Activated CD4-positive, alpha-beta T cell treated with anti-CD3 and anti-CD28 coated beads for 36 hours (primary cell): Measurements from ENCODE around the gene ABLIM1. TPM values are rescaled to one million over a fixed set of nuclear protein-coding genes. Genes with fewer than 3 reads are reported as not detected.

Experiments used
- ATAC-seq: fragments of 200-7000 bp; cut with Tn5 transposase; one replicate; pipeline ENCODE4 v1.10.0; 2021; ENCODE audit warnings: mild to moderate bottlenecking, moderate library complexity
- CTCF ChIA-PET: fragments of 350-600 bp; sonication (Branson Sonifier 250); formaldehyde crosslinking; loops from one replicate; lab custom pipeline; 2021; ENCODE audit warnings: antibody characterized with exemption; lab: Charles Lee
- POLR2A ChIA-PET: fragments of 350-600 bp; sonication (Branson Sonifier 250); formaldehyde crosslinking; loops from one replicate; lab custom pipeline; 2021; ENCODE audit warnings: antibody characterized with exemption, inconsistent platforms; lab: Charles Lee
- DNase-seq: peaks from one replicate; pipeline ENCODE4 v3.0.0-alpha.2; 2020
- H3K27ac Mint-ChIP-seq: one replicate; pipeline ENCODE4 v1.8.0; 2021; ENCODE audit warnings: mixed read lengths
- H3K27me3 Mint-ChIP-seq: one replicate; pipeline ENCODE4 v1.8.0; 2021; ENCODE audit warnings: mixed read lengths
- H3K36me3 Mint-ChIP-seq: one replicate; pipeline ENCODE4 v1.8.0; 2021; ENCODE audit warnings: low read depth, mixed read lengths
- H3K4me1 Mint-ChIP-seq: one replicate; pipeline ENCODE4 v1.8.0; 2021; ENCODE audit warnings: mixed read lengths
- H3K4me3 Mint-ChIP-seq: one replicate; pipeline ENCODE4 v1.8.0; 2021; ENCODE audit warnings: mild to moderate bottlenecking, moderate library complexity, mixed read lengths
- H3K9me3 Mint-ChIP-seq: one replicate; pipeline ENCODE4 v1.8.0; 2021; ENCODE audit warnings: low read depth, mixed read lengths
- intact Hi-C, 2 experiments: fragments of 100-400 bp; cut with DNase I in 1 of 2; cut with micrococcal nuclease in 1 of 2; formaldehyde crosslinking; loops; one replicate each; pipeline versions ENCODE4 v1.14.2 to v1.15.1; 2022 to 2024; cut with DNase I, micrococcal nuclease
- total RNA-seq, 2 experiments: library from RNA; stranded (reverse); gene quantifications; one replicate each; pipeline ENCODE4 v1.2.3, GENCODE V29; 2021

ABLIM1 gene
- total RNA-seq, 2 experiments from 2014 or later, result 152 to 166 TPM

DNA sequence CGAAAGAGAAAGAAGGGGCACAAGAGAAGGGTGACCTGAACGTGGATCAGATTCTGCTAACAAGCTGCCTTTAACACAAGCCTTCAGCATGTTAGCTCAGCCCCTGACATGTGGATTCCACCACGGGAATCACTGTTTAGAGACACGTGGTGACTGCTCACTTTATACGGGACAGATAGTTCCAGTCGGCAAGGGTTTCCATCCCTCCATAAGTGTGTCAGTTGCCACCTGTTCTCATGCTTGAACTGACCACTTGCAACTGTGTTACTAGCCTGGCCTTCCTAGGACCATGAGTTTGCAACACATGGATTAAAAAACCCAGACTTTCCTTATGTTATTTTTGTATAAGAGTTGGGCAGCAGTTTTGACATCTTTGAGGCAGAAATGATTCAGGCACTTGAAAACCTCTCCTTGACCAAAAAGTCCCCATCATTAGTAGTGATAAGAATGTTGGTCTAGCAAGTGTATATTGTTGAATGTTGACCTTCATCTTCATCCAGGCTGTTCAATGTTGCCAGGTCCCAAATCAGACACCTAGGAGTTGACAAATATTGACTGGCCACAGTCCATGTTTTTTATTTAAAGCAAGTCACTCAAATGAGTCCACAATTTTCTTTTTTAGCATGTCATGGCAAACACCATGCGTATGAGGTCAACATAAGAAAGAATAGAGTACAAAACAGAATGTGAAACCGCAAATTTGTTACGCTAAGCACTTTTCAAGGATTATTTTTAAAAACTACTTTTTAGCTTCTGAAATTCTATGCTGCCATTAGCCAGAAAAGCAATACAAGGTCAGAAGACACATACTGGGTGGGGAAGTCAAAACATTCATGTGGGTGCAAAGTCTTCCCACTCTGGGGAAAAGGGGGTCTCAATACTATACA lies 101.6 kb downstream of the ABLIM1 start:
- no peak overlapping the region for H3K4me3 Mint-ChIP-seq
- ChIA-PET POLR2A (no interaction called here), CTCF (interaction anchor here (0.6 to 1.5 kb wide), 3 partner anchors 9 to 85 kb away, joined by 3 to 5 read pairs (median 5); no protein-coding TSS in a partner anchor)
- H3K36me3 Mint-ChIP-seq, result peaks cover 3% of the 10 kb centered on the region
- intact Hi-C loops, result no loop called here
- no peak overlapping the region for H3K27ac Mint-ChIP-seq
- H3K9me3 Mint-ChIP-seq, result peaks cover 7% of the 10 kb centered on the region
- H3K27me3 Mint-ChIP-seq, result no peaks in the 10 kb centered on the region
- ATAC-seq (no peak), DNase-seq (no peak)
- H3K4me1 Mint-ChIP-seq, result no peaks in the 10 kb centered on the region

DNA sequence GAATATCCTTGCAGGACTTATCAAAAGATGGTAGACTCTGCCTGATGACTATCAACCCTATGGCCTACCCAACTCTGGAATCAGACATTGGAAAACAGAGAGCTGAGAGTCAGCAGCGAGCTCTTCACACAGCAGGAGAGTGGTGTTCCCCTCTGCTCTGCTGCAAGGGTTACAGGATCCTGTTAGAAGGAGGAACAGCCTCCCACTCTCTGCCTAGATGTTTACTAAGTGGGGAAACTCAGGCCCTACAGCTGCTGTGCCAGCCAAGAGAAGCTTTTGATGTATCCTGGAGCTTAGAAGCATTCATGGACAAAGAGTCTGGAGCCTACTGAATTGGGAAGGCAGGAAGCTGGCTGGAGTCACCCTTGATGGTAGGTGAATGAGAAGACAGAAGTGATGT lies 104.6 kb downstream of the ABLIM1 start:
- no peak for ATAC-seq
- POLR2A ChIA-PET, result no interaction called here

DNA sequence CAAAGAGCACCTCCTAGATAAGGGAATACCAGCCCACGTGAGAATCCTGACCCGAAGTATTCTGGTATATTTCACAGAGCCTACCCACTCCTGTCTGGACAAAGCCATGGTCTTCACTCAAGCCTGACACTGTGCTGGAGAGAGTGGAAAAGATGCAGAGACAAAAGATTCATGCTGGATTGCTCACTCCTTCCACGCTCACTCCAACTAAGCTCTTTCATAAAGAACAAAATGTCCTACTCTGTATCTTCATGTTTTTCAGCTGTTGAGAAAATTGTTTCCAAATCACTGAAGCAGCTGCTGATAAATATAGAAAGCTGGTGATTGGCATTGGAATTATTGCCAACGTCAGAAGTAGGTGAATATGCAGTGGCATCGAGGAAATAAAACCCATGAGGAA lies 106.0 kb downstream of the ABLIM1 start:
- intact Hi-C loops, result loop anchor here (1.0 to 5.0 kb wide), 2 partner anchors 327 to 575 kb away; no protein-coding TSS in a partner anchor
- no peak overlapping the region for H3K4me3 Mint-ChIP-seq
- no peaks in the 10 kb centered on the region for H3K9me3 Mint-ChIP-seq
- H3K27me3 Mint-ChIP-seq, result no peaks in the 10 kb centered on the region
- peaks cover 22% of the 10 kb centered on the region for H3K4me1 Mint-ChIP-seq
- ChIA-PET CTCF (interaction anchor here (0.6 to 9.3 kb wide), 15 partner anchors 8 to 578 kb away, joined by 3 to 79 read pairs (median 3); no protein-coding TSS in a partner anchor), POLR2A (interaction anchor here (0.5 to 0.6 kb wide), 2 partner anchors 25 to 54 kb away, joined by 3 to 4 read pairs; no protein-coding TSS in a partner anchor)
- DNase-seq (no peak), ATAC-seq (no peak)
- H3K27ac Mint-ChIP-seq, result no peak overlapping the region
- no peaks in the 10 kb centered on the region for H3K36me3 Mint-ChIP-seq

More for the DNA sequence above, 104.6 kb downstream of the ABLIM1 start:
- CTCF ChIA-PET, result interaction anchor here (0.6 to 9.3 kb wide), 16 partner anchors 9 to 577 kb away, joined by 3 to 79 read pairs (median 4); no protein-coding TSS in a partner anchor
- H3K4me1 Mint-ChIP-seq, result peaks cover 9% of the 10 kb centered on the region
- no peak for DNase-seq
- peaks cover 7% of the 10 kb centered on the region for H3K9me3 Mint-ChIP-seq
- no peak overlapping the region for H3K27ac Mint-ChIP-seq
- no peak overlapping the region for H3K4me3 Mint-ChIP-seq
- peaks cover 3% of the 10 kb centered on the region for H3K36me3 Mint-ChIP-seq
- intact Hi-C loops, result loop anchor here in 1 of 2 experiments (5.0 kb wide), 1 partner anchor 574 kb away; no protein-coding TSS in a partner anchor
- H3K27me3 Mint-ChIP-seq, result no peaks in the 10 kb centered on the region

DNA sequence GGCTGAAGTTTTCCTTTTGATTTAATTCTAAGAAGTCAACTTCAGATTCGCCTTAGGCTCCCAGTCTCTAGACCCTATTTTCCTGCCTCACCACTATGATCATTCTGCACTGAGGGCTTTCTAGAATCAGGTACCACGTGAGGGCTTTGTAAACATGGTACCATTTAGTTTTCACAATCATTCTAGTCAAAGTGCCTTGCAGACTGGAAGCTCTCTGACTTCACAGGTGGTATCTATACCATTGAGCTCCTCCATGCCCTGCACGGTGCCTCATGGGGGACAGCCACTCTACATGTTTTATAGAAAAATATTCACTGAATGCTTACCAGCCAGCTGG lies 106.5 kb downstream of the ABLIM1 start:
- H3K27me3 Mint-ChIP-seq, result no peaks in the 10 kb centered on the region
- POLR2A ChIA-PET, result interaction anchor here (0.6 kb wide), 1 partner anchor 53 kb away, joined by 4 read pairs; no protein-coding TSS in a partner anchor
- no peaks in the 10 kb centered on the region for H3K36me3 Mint-ChIP-seq
- H3K4me1 Mint-ChIP-seq, result peaks cover 25% of the 10 kb centered on the region
- DNase-seq, result no peak
- CTCF ChIA-PET, result interaction anchor here (0.6 to 9.3 kb wide), 15 partner anchors 8 to 578 kb away, joined by 3 to 79 read pairs (median 3); no protein-coding TSS in a partner anchor
- no peaks in the 10 kb centered on the region for H3K9me3 Mint-ChIP-seq
- no peak overlapping the region for H3K4me3 Mint-ChIP-seq
- intact Hi-C loops, result loop anchor here (2.0 to 5.0 kb wide), 3 partner anchors 269 to 576 kb away; partner anchors contain the start of gene FHIP2A (in 1 of the 2)
- no peak overlapping the region for H3K27ac Mint-ChIP-seq
- no peak for ATAC-seq

DNA sequence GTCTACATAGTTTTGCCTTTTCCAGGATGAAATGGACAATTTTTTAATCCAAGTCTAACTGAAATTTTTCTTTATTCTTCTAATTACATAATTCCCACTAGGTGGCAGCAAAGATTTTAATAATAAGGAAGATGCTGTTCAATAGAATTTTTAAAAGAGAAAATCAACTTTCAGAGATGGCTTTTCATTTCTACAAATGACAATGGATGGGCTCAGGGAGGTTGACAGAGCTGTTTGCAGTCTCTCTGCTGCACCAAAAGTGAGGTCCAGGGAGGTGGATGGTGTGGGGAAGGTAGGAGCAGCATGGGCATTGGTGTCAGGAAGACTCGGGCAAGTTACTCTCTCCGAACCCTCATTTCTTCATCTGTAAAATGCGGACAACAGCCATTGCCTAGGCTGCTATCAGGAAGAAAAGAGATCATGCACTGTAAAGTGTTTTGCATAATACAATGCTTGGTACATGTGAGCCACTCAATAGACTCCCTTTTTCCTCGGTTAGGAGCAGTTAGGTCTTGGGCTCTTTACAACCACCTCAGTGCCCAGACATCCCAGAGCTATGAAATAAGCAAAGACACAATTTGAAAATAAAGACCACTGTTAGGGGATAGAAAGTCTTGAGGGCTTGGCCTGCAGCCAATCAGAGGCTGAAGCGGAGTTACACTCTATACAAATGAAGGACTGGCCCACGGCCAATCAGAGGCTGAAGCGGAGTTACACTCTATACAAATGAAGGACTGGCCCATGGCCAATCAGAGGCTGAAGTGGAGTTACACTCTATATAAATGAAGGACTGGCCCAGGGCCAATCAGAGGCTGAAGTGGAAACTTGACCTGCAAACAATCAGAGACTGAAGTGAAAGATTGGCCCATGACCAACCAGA lies 107.1 kb downstream of the ABLIM1 start:
- H3K27ac Mint-ChIP-seq, result no peak overlapping the region
- POLR2A ChIA-PET, result no interaction called here
- CTCF ChIA-PET, result interaction anchor here (1.0 to 9.3 kb wide), 12 partner anchors 8 to 579 kb away, joined by 3 to 79 read pairs (median 4); no protein-coding TSS in a partner anchor
- DNase-seq, result no peak
- peaks cover 28% of the 10 kb centered on the region for H3K4me1 Mint-ChIP-seq
- no peaks in the 10 kb centered on the region for H3K36me3 Mint-ChIP-seq
- intact Hi-C loops, result loop anchor here (1.0 to 5.0 kb wide), 7 partner anchors 143 to 578 kb away; partner anchors contain the start of gene FHIP2A (in 1 of the 2)
- H3K9me3 Mint-ChIP-seq, result no peaks in the 10 kb centered on the region
- no peak for ATAC-seq
- H3K4me3 Mint-ChIP-seq, result no peak overlapping the region
- H3K27me3 Mint-ChIP-seq, result no peaks in the 10 kb centered on the region

DNA sequence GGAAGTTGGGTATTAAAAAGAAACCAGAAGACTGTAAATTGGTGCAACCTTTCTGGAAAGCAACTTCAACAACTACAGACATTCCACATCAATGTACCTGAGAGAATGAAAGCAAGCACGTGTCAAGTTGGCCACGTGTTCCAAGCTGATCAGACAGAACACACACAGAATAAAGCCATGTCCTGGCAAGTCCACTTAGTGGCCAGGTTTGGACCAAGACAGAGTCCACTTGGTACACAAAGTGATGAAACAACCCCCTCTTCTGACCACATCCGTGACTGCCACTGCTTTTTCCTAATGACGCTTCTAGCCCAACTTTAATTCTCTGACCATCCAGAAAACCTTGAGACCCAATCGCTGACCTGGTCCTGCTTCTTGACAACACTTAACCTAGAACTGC lies 109.4 kb downstream of the ABLIM1 start:
- intact Hi-C loops, result loop anchor here (1.0 kb wide), 2 partner anchors 77 to 244 kb away; no protein-coding TSS in a partner anchor
- no peaks in the 10 kb centered on the region for H3K36me3 Mint-ChIP-seq
- DNase-seq, result peak; percentile 41
- no peak overlapping the region for H3K27ac Mint-ChIP-seq
- CTCF ChIA-PET, result interaction anchor here (0.6 to 9.3 kb wide), 13 partner anchors 8 to 581 kb away, joined by 3 to 79 read pairs (median 5); no protein-coding TSS in a partner anchor
- no peaks in the 10 kb centered on the region for H3K27me3 Mint-ChIP-seq
- POLR2A ChIA-PET, result no interaction called here
- no peak for ATAC-seq
- H3K4me1 Mint-ChIP-seq, result peaks cover 50% of the 10 kb centered on the region
- H3K4me3 Mint-ChIP-seq, result no peak overlapping the region
- H3K9me3 Mint-ChIP-seq, result no peaks in the 10 kb centered on the region

DNA sequence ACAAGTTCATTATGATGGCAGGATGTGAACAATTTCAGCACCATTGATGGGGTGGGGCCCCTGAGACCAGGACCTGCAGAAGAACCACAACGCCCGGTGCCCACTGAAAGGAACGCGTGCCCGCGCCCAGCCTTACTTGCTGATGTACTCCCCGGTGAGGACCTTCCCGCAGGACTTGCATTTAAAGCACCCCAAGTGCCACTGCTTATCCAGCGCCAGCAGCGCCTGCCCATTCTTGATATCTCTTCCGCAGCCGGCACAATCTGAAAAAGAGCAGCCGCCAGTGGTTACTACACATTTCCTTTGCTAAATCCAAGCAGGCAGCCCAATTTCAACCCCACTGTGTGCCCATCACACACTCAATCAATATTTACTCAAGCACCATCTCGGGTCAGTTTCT lies 110.6 kb downstream of the ABLIM1 start:
- Mint-ChIP-seq H3K4me3 (peak overlapping the region; percentile 19), H3K9me3 (no peaks in the 10 kb centered on the region), H3K4me1 (peaks cover 62% of the 10 kb centered on the region), H3K27me3 (no peaks in the 10 kb centered on the region), H3K27ac (peak overlapping the region; percentile 2), H3K36me3 (no peaks in the 10 kb centered on the region)
- DNase-seq (peak; percentile 46), ATAC-seq (no peak)
- ChIA-PET CTCF (interaction anchor here (1.3 to 9.3 kb wide), 6 partner anchors 9 to 238 kb away, joined by 3 to 79 read pairs (median 6); no protein-coding TSS in a partner anchor), POLR2A (no interaction called here)
- intact Hi-C loops, result no loop called here

DNA sequence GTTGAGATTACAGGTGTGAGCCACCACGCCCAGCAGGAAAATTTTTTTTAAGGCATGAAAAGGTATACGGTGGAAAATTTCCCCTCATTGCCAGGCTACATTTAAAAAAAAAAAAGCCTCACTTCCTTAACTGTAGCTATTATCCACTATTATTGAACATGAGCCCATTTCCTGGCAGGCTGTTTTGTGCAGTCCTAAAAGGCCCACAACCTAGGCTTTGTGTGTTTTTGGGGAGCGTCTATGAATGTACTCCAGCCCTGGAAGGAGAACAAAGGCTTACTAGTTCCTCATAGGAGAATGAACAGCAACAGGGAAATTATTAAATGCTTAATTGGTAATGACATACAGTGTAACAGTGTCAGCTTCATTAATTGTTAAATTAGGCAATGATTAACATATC lies 111.0 kb downstream of the ABLIM1 start:
- Mint-ChIP-seq H3K27me3 (no peaks in the 10 kb centered on the region), H3K4me1 (peaks cover 66% of the 10 kb centered on the region), H3K27ac (no peak overlapping the region), H3K9me3 (no peaks in the 10 kb centered on the region), H3K4me3 (no peak overlapping the region), H3K36me3 (no peaks in the 10 kb centered on the region)
- ATAC-seq (no peak), DNase-seq (no peak)
- CTCF ChIA-PET, result interaction anchor here (1.1 to 9.3 kb wide), 5 partner anchors 10 to 239 kb away, joined by 4 to 79 read pairs (median 5); no protein-coding TSS in a partner anchor
- POLR2A ChIA-PET, result no interaction called here
- intact Hi-C loops, result no loop called here

DNA sequence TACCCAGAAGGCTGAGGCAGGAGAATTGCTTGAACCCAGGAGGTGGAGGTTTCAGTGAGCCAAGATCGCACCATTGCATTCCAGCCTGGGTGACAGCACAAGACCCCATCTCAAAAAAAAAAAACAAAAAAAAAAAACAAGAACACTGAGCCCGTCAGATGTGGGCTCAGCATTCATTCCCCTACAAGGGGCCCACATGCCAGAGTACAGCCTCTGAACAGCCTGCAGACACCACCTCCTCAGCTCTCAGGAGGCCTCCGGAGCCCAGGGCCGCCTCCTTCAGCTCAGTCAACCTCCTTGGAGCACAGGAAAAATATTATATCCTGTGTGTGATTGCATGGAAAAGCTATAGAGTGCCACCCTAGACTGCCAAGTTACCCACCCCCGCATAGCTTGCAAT lies 112.3 kb downstream of the ABLIM1 start:
- ATAC-seq, result no peak
- no peaks in the 10 kb centered on the region for H3K27me3 Mint-ChIP-seq
- intact Hi-C loops, result no loop called here

DNA sequence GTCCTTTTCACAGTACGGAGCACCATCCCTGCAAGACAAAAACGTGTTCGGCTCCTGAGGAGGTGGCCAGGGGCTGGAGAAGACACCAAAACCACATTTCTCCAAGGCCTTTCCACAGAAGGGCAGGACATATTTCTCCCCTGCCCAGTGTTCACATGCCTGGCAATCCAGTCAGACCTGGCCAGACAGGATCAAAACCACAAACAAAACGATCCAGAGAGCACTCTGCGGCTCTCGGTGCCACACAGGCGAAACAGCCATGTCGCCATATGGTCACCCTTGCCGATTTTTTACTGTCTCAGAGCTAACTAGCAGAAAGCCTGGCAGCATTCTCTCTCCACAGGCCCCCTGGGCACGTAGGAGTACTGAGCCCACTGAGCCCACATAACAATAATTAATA lies 113.0 kb downstream of the ABLIM1 start:
- ATAC-seq (no peak), DNase-seq (no peak)
- peak overlapping the region; percentile 24 for H3K27ac Mint-ChIP-seq
- H3K4me3 Mint-ChIP-seq, result peak overlapping the region; percentile 76
- CTCF ChIA-PET, result interaction anchor here (0.6 to 9.3 kb wide), 11 partner anchors 8 to 287 kb away, joined by 3 to 79 read pairs (median 5); partner anchors contain the start of gene FHIP2A
- intact Hi-C loops, result no loop called here
- no peaks in the 10 kb centered on the region for H3K9me3 Mint-ChIP-seq
- peaks cover 82% of the 10 kb centered on the region for H3K4me1 Mint-ChIP-seq
- POLR2A ChIA-PET, result interaction anchor here (1.1 to 1.5 kb wide), 3 partner anchors 18 to 74 kb away, joined by 3 to 9 read pairs (median 7); no protein-coding TSS in a partner anchor
- H3K36me3 Mint-ChIP-seq, result no peaks in the 10 kb centered on the region
- H3K27me3 Mint-ChIP-seq, result no peaks in the 10 kb centered on the region

More for the DNA sequence above, 112.3 kb downstream of the ABLIM1 start:
- H3K27ac Mint-ChIP-seq, result no peak overlapping the region
- peaks cover 78% of the 10 kb centered on the region for H3K4me1 Mint-ChIP-seq
- CTCF ChIA-PET, result interaction anchor here (0.6 to 9.3 kb wide), 4 partner anchors 11 to 93 kb away, joined by 3 to 79 read pairs (median 3); no protein-coding TSS in a partner anchor
- POLR2A ChIA-PET, result interaction anchor here (1.0 to 1.5 kb wide), 2 partner anchors 20 to 74 kb away, joined by 3 to 5 read pairs; no protein-coding TSS in a partner anchor
- H3K9me3 Mint-ChIP-seq, result no peaks in the 10 kb centered on the region
- no peaks in the 10 kb centered on the region for H3K36me3 Mint-ChIP-seq
- DNase-seq, result no peak
- H3K4me3 Mint-ChIP-seq, result no peak overlapping the region
